K562 (cell line): ENCODE data around the gene CD248. TPM values are rescaled to one million over a fixed set of nuclear protein-coding genes. Genes with fewer than 3 reads are reported as not detected.

ENCODE experiments used
- ATF7 ChIP-seq: fragments of 450-650 bp; IDR thresholded peaks from 2 replicates; pipeline ENCODE4 v1.7.1; 2014; ENCODE audit warnings: mild to moderate bottlenecking, moderate library complexity
- CHCHD3 ChIP-seq: fragments of 250-450 bp; sonication (Bioruptor Pico); IDR thresholded peaks from 2 replicates; pipeline ENCODE4 v2.1.2; 2022; ENCODE audit warnings: mild to moderate bottlenecking
- CHD2 ChIP-seq: IDR thresholded peaks from 2 replicates; pipeline ENCODE4 v1.6.1; 2011; ENCODE audit warnings: low read depth, low read length
- EP300 ChIP-seq: IDR thresholded peaks from 2 replicates; pipeline ENCODE4 v1.6.1; 2012; ENCODE audit warnings: low read length, improper control_type of control experiment
- ESRRA ChIP-seq: fragments of 450-650 bp; IDR thresholded peaks from 2 replicates; pipeline ENCODE4 v1.6.1; 2014; ENCODE audit warnings: low read depth, mild to moderate bottlenecking, moderate library complexity, borderline replicate concordance
- ETV1 ChIP-seq: fragments of 450-650 bp; conservative IDR thresholded peaks from 2 replicates; pipeline ENCODE4 v1.6.1; 2016; ENCODE audit warnings: missing genetic modification characterization, control low read depth, low read depth, missing compliant biosample characterization
- GATAD2B ChIP-seq: fragments of 450-650 bp; IDR thresholded peaks from 2 replicates; pipeline ENCODE4 v1.6.1; 2017; ENCODE audit warnings: mild to moderate bottlenecking, borderline replicate concordance
- MAFG ChIP-seq: fragments of 450-650 bp; conservative IDR thresholded peaks from 2 replicates; pipeline ENCODE4 v1.6.1; 2016; ENCODE audit warnings: missing genetic modification characterization, missing compliant biosample characterization
- NELFE ChIP-seq: IDR thresholded peaks from 2 replicates; pipeline ENCODE4 v1.6.1; 2011; ENCODE audit warnings: mild to moderate bottlenecking; ENCODE audit not compliant: insufficient read depth, insufficient read length
- NONO ChIP-seq, 2 experiments: fragments of 200-400 bp in 1 of 2; fragments of 450-650 bp in 1 of 2; formaldehyde crosslinking in 1 of 2; IDR thresholded peaks; 2 replicates each; pipeline ENCODE4 v1.6.1; 2017; ENCODE audit warnings: low read depth in 2 of 2, mild to moderate bottlenecking in 2 of 2, moderate library complexity in 2 of 2, low read length in 1 of 2
- PML ChIP-seq: IDR thresholded peaks from 2 replicates; pipeline ENCODE4 v1.6.1; 2012; ENCODE audit warnings: low read length, inconsistent platforms
- POLR2AphosphoS5 ChIP-seq: IDR thresholded peaks from 2 replicates; pipeline ENCODE4 v1.6.1; 2011; ENCODE audit warnings: mild to moderate bottlenecking, low read depth, low read length, moderate library complexity; ENCODE audit not compliant: control insufficient read depth, insufficient read depth
- RBM25 ChIP-seq: fragments of 200-400 bp; formaldehyde crosslinking; IDR thresholded peaks from 2 replicates; pipeline ENCODE4 v1.6.1; 2018; ENCODE audit warnings: low read length, low read depth, moderate library complexity; ENCODE audit not compliant: severe bottlenecking
- RNF2 ChIP-seq: sonication (generic); IDR thresholded peaks from 2 replicates; pipeline ENCODE4 v1.6.1; 2016
- SMARCC2 ChIP-seq: fragments of 450-650 bp; IDR thresholded peaks from 2 replicates; pipeline ENCODE4 v1.6.1; 2017; ENCODE audit warnings: antibody characterized with exemption, moderate library complexity, mild to moderate bottlenecking, low read depth
- SMARCE1 ChIP-seq: fragments of 450-650 bp; IDR thresholded peaks from 2 replicates; pipeline ENCODE4 v1.7.1; 2016; ENCODE audit warnings: mild to moderate bottlenecking
- TARDBP ChIP-seq: fragments of 450-650 bp; IDR thresholded peaks from 2 replicates; pipeline ENCODE4 v1.6.1; 2016
- ZBTB7A ChIP-seq: IDR thresholded peaks from 2 replicates; pipeline ENCODE4 v1.6.1; 2011; ENCODE audit warnings: low read depth, mild to moderate bottlenecking, low read length, moderate library complexity, borderline replicate concordance; ENCODE audit not compliant: control insufficient read depth
- ZNF778 ChIP-seq: fragments of 450-650 bp; formaldehyde crosslinking; IDR thresholded peaks from 2 replicates; pipeline ENCODE4 v1.4.0; 2020; ENCODE audit warnings: mild to moderate bottlenecking, moderate library complexity
- polyA plus RNA-seq, 8 experiments: library from polyadenylated mRNA; depleted of rRNA in 4 of 8; stranded (reverse) in 5 of 8; unstranded in 3 of 8; fragments of >200 nt; fragmentation: Nextera tagmentation in 2 of 8; fragmentation: Illumina TruSeq in 1 of 8; extraction: Ambion mirVana in 2 of 8; extraction: Trizol in 1 of 8; gene quantifications; 2 replicates each; pipeline versions ENCODE4 v1.2.1 to v1.2.3, GENCODE V29; 2011 to 2014; ENCODE audit warnings: inconsistent platforms in 1 of 8, missing spikeins in 1 of 8
- total RNA-seq, 7 experiments: library from RNA; depleted of rRNA in 6 of 7; stranded (reverse); fragments of >200 nt in 6 of 7; fragmentation: Illumina TruSeq in 2 of 7; extraction: Trizol in 2 of 7; gene quantifications; 2 replicates each; pipeline versions ENCODE4 v1.2.1 to v1.2.3, GENCODE V29; 2011 to 2021; ENCODE audit warnings: low replicate concordance in 1 of 7
- TF ChIP-seq, protein P1 (sequence below): fragments of 200-800 bp; sonication (Bioruptor generic); IDR thresholded peaks from 2 replicates; pipeline ENCODE4 v1.6.1; 2017; ENCODE audit warnings: missing genetic modification characterization, missing compliant biosample characterization
- TF ChIP-seq, protein P2 (sequence below): fragments of 450-650 bp; formaldehyde crosslinking; IDR thresholded peaks from 2 replicates; pipeline ENCODE4 v1.4.0; 2020; ENCODE audit warnings: mild to moderate bottlenecking, moderate library complexity
- TF ChIP-seq, protein P3 (sequence below): fragments of 250-450 bp; sonication (Bioruptor Pico); IDR thresholded peaks from 2 replicates; pipeline ENCODE4 v1.5.0; 2021; ENCODE audit warnings: mild to moderate bottlenecking, borderline replicate concordance

The CD248 gene
- total and polyA plus RNA-seq, 9 of the 15 experiments (the other 6 are each of a cell fraction or from before 2014, with no cell fraction given) = 0.09 TPM; not detected in 8

DNA sequence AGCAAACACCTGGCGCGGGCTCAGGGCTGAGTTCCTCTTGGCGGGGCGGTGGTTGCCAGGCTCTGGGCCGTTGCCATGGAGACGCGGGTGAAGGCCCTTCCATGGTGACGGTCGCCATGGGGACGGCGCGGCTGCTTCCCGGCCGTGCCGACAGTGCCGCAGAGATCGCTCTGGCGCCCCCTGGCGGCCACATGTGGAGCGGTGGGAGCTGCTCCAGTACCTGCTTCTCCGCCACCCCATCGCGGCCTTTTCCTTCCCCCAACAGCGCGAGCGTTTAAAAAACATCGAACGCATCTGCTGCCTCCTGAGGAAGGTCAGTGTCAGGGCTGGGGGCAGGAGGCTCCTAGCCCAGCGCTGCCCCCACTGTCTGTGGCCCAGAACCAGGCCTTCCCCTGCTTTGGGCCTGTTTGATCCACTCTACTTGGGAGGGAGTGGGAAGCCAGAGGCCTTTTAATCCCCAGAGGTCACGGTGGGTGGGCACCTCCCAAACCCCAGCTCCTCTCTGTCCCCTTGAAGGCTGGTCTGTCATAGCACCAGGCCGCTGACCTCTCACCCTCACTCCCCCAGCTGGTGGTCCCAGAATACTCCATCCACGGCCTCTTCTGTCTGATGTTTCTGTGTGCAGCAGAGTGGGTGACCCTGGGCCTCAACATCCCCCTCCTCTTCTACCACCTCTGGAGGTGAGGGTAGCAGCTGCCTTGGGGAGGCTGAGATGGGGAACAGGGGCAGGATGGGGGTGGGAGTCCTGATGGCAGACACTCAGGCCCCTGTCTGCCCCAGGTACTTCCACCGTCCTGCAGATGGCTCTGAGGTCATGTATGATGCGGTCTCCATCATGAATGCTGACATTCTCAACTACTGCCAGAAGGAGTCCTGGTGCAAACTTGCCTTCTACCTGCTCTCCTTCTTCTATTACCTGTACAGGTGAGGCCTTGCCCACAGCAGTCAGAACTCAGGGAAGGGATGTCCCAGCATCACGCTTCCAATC is 34.1 kb downstream of the CD248 start (continued):
- no peak for TF ChIP-seq SMARCE1
- no peak for TF ChIP-seq NELFE
- TF ChIP-seq POLR2AphosphoS5 = peak; percentile 31; the same call in 1 of the 2 replicates
- peak; percentile 79 for TF ChIP-seq RNF2
- no peak for TF ChIP-seq CHCHD3 (CRISPR knock-in tag)
- TF ChIP-seq, protein P1, sequence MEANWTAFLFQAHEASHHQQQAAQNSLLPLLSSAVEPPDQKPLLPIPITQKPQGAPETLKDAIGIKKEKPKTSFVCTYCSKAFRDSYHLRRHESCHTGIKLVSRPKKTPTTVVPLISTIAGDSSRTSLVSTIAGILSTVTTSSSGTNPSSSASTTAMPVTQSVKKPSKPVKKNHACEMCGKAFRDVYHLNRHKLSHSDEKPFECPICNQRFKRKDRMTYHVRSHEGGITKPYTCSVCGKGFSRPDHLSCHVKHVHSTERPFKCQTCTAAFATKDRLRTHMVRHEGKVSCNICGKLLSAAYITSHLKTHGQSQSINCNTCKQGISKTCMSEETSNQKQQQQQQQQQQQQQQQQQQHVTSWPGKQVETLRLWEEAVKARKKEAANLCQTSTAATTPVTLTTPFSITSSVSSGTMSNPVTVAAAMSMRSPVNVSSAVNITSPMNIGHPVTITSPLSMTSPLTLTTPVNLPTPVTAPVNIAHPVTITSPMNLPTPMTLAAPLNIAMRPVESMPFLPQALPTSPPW (CRISPR knock-in tag) = peak; percentile 23; the same call in 1 of the 2 replicates
- TF ChIP-seq ZBTB7A = peak; percentile 64; the same call in 1 of the 2 replicates
- TF ChIP-seq CHD2 = peak; percentile 33; the same call in 1 of the 2 replicates
- TF ChIP-seq SMARCC2 = no peak
- TF ChIP-seq EP300 = 0 out of 2 replicates have a peak, but pooled peaks have one; percentile 19
- TF ChIP-seq GATAD2B = no peak
- TF ChIP-seq PML = 0 out of 2 replicates have a peak, but pooled peaks have one; percentile 13
- peak in 1 of 2 experiments; percentile 71; a peak in 1 of 4 replicates for TF ChIP-seq NONO (IDR thresholded peaks at IDR 0.05; ENCODE audit: low read depth in 2 of 2, low read length in 1 of 2)
- peak; percentile 61 for TF ChIP-seq ATF7
- TF ChIP-seq ZNF778 = no peak
- TF ChIP-seq ETV1 (tag) = no peak
- peak; percentile 57; the same call in 1 of the 2 replicates for TF ChIP-seq ESRRA
- no peak for TF ChIP-seq MAFG (tag)
- TF ChIP-seq, protein P2, sequence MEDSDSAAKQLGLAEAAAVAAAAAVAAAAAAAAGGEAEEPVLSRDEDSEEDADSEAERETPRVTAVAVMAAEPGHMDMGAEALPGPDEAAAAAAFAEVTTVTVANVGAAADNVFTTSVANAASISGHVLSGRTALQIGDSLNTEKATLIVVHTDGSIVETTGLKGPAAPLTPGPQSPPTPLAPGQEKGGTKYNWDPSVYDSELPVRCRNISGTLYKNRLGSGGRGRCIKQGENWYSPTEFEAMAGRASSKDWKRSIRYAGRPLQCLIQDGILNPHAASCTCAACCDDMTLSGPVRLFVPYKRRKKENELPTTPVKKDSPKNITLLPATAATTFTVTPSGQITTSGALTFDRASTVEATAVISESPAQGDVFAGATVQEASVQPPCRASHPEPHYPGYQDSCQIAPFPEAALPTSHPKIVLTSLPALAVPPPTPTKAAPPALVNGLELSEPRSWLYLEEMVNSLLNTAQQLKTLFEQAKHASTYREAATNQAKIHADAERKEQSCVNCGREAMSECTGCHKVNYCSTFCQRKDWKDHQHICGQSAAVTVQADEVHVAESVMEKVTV (CRISPR knock-in tag) = peak; percentile 71
- 0 out of 2 replicates have a peak, but pooled peaks have one; percentile 42 for TF ChIP-seq TARDBP
- TF ChIP-seq RBM25 = peak; percentile 68
- TF ChIP-seq, protein P3, sequence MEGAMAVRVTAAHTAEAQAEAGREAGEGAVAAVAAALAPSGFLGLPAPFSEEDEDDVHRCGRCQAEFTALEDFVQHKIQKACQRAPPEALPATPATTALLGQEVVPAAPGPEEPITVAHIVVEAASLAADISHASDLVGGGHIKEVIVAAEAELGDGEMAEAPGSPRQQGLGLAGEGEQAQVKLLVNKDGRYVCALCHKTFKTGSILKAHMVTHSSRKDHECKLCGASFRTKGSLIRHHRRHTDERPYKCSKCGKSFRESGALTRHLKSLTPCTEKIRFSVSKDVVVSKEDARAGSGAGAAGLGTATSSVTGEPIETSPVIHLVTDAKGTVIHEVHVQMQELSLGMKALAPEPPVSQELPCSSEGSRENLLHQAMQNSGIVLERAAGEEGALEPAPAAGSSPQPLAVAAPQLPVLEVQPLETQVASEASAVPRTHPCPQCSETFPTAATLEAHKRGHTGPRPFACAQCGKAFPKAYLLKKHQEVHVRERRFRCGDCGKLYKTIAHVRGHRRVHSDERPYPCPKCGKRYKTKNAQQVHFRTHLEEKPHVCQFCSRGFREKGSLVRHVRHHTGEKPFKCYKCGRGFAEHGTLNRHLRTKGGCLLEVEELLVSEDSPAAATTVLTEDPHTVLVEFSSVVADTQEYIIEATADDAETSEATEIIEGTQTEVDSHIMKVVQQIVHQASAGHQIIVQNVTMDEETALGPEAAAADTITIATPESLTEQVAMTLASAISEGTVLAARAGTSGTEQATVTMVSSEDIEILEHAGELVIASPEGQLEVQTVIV (CRISPR knock-in tag) = peak; percentile 95
